Retinal pigment epithelial cell (primary cell): Measurements from ENCODE around the gene ENO4.

Experiments used
- DNase-seq: peaks from one replicate; pipeline ENCODE4 v3.0.0-alpha.2; 2010; ENCODE audit warnings: low read depth
- H3K4me3 ChIP-seq: 2 replicates; pipeline ENCODE4 v1.5.1; 2011; ENCODE audit warnings: mild to moderate bottlenecking, low read length, control low read depth, moderate library complexity
- CTCF ChIP-seq: conservative IDR thresholded peaks from 2 replicates; pipeline ENCODE4 v1.5.1; 2011; ENCODE audit warnings: low read depth, low read length, control low read depth, inconsistent platforms

The ENO4 gene

GRCh38 chr10:116879817-116880216, 30.5 kb downstream of the ENO4 start:
- no peak for DNase-seq
- no peak overlapping the region for H3K4me3 ChIP-seq
- no peak for TF ChIP-seq CTCF

- no peak overlapping the region for H3K4me3 ChIP-seq
- no peak for TF ChIP-seq CTCF
- no peak for DNase-seq
Measured at GRCh38 chr10:116880716-116881482, 31.6 kb downstream of the ENO4 start.

GRCh38 chr10:116882639-116883038, 33.3 kb downstream of the ENO4 start:
- H3K4me3 ChIP-seq, result no peak overlapping the region
- no peak for DNase-seq
- TF ChIP-seq CTCF, result no peak

- no peak for TF ChIP-seq CTCF
- no peak for DNase-seq
Measured at GRCh38 chr10:116886772-116887171, 37.5 kb downstream of the ENO4 start.

GRCh38 chr10:116888380-116889055, 39.2 kb downstream of the ENO4 start:
- no peak for TF ChIP-seq CTCF
- no peak overlapping the region for H3K4me3 ChIP-seq
- DNase-seq, result peak; percentile 86

More at GRCh38 chr10:116886772-116887171, 37.5 kb downstream of the ENO4 start:
- H3K4me3 ChIP-seq, result no peak overlapping the region

GRCh38 chr10:116889066-116889465, 39.8 kb downstream of the ENO4 start:
- no peak for TF ChIP-seq CTCF
- no peak for DNase-seq
- no peak overlapping the region for H3K4me3 ChIP-seq

- no peak overlapping the region for H3K4me3 ChIP-seq
- TF ChIP-seq CTCF, result no peak
- no peak for DNase-seq
Measured at GRCh38 chr10:116891208-116891607, 41.9 kb downstream of the ENO4 start.
